ENCODE data around the gene KIF18B. TPM values are rescaled to one million over a fixed set of nuclear protein-coding genes. Genes with fewer than 3 reads are reported as not detected.

KIF18B gene
- total RNA-seq, 3 donors from 2014 or later = 0.15 to 0.64 TPM; not detected in 1

GRCh38 chr17:44906763-44907728, 40.5 kb downstream of the KIF18B start:
- no peak for DNase-seq (ENCODE audit: low spot score in 2 of 2)
- Histone ChIP-seq H3K9me3 (no peaks in the 10 kb centered on the region), H3K4me1 (no peaks in the 10 kb centered on the region), H3K27me3 (no peaks in the 10 kb centered on the region), H3K4me3 (no peak overlapping the region), H3K27ac (no peak overlapping the region), H3K36me3 (no peaks in the 10 kb centered on the region)
- intact Hi-C loops (cut with DNase I; ENCODE audit: low total_unique reads) = no loop called here
- no peak for TF ChIP-seq POLR2AphosphoS5 (IDR thresholded peaks at IDR 0.05)
- no peak for TF ChIP-seq POLR2A (IDR thresholded peaks at IDR 0.05)
- no peak for TF ChIP-seq CTCF (IDR thresholded peaks at IDR 0.05)

DNA sequence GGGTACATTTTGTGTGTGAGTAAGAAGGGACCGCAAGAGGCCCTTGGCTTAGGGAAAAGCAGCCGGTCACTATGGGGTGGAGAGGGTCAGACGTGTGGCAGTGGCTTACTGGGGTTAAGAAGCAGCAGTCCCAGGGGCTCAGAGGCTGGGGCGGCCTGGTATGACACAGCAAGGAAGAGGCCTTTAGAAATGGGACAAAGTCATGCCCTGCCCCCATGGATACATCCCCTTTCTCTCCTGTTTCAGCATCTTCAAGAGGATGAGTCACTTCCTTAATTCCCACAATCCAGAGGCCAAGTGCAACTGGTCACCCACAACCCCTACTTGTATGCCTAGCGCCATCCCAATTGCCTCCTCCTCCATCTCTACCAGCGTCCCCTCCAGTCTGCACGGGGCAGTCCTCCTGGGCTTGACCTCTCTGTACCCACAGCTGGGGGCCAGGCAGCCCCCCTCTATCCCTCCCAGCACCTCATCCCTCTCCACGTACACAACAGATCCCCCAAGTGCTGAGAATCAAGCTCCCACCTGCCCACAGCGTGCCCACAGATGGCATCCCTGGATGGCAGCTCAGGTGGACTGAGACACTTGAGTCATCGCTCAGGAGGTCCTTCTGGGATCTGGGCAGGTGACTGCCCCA, 41.4 kb downstream of the KIF18B start:
- no peaks in the 10 kb centered on the region for H3K9me3 ChIP-seq
- H3K4me1 ChIP-seq = no peaks in the 10 kb centered on the region
- H3K27ac ChIP-seq = no peak overlapping the region
- no peaks in the 10 kb centered on the region for H3K27me3 ChIP-seq
- H3K4me3 ChIP-seq = no peak overlapping the region
- intact Hi-C loops (cut with DNase I; ENCODE audit: low total_unique reads) = no loop called here
- no peaks in the 10 kb centered on the region for H3K36me3 ChIP-seq
- no peak for DNase-seq (ENCODE audit: low spot score in 2 of 2)
- TF ChIP-seq POLR2A (IDR thresholded peaks at IDR 0.05) (no peak), POLR2AphosphoS5 (IDR thresholded peaks at IDR 0.05) (no peak), CTCF (IDR thresholded peaks at IDR 0.05) (no peak)

GRCh38 chr17:44905006-44906000, 42.3 kb downstream of the KIF18B start:
- no peaks in the 10 kb centered on the region for H3K9me3 ChIP-seq
- H3K4me1 ChIP-seq = no peaks in the 10 kb centered on the region
- no peaks in the 10 kb centered on the region for H3K36me3 ChIP-seq
- DNase-seq (ENCODE audit: low spot score in 2 of 2) = no peak
- no peak overlapping the region for H3K27ac ChIP-seq
- H3K4me3 ChIP-seq = no peak overlapping the region
- intact Hi-C loops (cut with DNase I; ENCODE audit: low total_unique reads) = no loop called here
- TF ChIP-seq POLR2AphosphoS5 (IDR thresholded peaks at IDR 0.05) (no peak), CTCF (IDR thresholded peaks at IDR 0.05) (no peak), POLR2A (IDR thresholded peaks at IDR 0.05) (no peak)
- H3K27me3 ChIP-seq = no peaks in the 10 kb centered on the region

DNA sequence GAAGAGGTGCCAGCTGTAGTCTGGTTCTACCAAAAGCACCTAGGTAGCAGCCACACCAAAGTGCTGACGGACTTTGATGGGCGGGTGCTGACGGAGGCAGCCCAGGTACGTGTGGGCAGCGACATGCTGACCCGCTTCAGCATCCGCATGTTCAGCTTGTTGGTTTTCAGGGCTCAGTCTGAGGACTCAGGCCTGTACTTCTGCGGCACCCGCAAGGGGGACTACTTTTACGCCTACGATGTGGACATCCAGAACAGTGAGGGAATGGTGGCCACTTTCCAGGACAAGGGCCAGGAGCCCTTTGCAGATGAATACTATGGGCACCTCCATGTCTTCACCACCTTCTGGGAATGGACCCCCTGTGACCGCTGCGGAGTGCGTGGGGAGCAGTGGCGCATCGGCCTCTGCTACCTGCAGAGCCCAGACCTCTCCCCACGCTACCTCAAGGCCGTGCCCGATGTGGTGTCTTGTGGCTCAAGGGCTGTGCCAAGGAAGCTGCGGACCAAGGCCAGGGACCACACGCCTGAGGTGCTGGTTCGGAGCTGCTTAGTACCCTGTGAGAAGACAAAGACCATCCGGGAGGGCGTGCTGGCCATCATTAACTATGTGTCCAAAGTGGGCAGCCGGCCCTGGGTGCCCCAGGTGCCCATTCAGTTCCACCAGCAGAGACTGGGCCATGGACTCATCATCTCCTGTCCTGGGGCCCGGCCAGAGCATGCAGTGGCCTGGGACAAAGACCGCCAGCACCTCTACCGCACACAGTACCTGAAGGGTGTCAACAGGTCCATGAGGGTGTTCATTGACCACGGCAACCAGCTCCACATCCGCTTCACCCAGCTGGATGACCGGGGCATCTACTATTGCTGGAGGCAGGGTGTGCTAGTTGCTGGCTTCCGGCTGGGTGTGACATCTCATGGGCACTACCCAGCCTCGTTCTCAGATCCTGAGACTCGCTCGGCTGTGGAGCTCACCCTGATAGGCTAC, 43.3 kb downstream of the KIF18B start:
- H3K27me3 ChIP-seq = no peaks in the 10 kb centered on the region
- H3K36me3 ChIP-seq = no peaks in the 10 kb centered on the region
- no peak overlapping the region for H3K27ac ChIP-seq
- TF ChIP-seq POLR2AphosphoS5 (IDR thresholded peaks at IDR 0.05) (no peak), POLR2A (IDR thresholded peaks at IDR 0.05) (no peak), CTCF (IDR thresholded peaks at IDR 0.05) (no peak)
- H3K4me1 ChIP-seq = no peaks in the 10 kb centered on the region
- no peak for DNase-seq (ENCODE audit: low spot score in 2 of 2)
- H3K9me3 ChIP-seq = no peaks in the 10 kb centered on the region
- no peak overlapping the region for H3K4me3 ChIP-seq
- intact Hi-C loops (cut with DNase I; ENCODE audit: low total_unique reads) = no loop called here
